GM12801 (cell line): ENCODE data around the gene MMP23B.

ENCODE experiments used
- TF ChIP-seq, protein P1 (sequence below): IDR thresholded peaks from one replicate; pipeline ENCODE4 v1.5.1; 2011; ENCODE audit warnings: control low read depth; ENCODE audit not compliant: insufficient read length; ENCODE audit errors: extremely low read depth

MMP23B gene

DNA sequence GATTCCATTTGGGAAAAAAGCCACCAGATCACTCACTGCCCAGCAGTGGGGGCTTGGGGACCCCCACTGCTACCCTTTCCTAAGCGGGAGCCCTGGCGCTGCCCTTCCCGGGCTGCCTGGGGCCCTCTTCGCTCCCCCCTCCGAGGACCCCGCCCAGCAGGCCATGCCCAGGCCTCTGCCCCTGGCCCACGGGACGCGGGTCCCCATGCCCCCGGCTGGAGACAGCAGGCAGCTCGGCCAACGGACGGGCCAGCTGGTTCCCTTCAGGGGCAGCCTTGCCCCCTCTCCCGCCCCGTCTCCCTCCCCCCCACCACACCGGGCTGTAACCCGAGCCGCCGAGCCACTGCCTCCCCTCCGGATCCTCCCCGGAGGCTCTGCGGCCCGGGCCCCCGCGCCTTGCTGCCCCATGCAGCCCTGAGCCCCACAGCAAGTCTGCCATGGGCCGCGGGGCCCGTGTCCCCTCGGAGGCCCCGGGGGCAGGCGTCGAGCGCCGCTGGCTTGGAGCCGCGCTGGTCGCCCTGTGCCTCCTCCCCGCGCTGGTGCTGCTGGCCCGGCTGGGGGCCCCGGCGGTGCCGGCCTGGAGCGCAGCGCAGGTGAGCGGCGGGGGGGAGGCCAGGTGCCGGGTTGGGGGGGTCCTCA lies at the start of gene MMP23B:
MMP23B (plus strand) TSS at position 392 of the 639 bp plus-strand sequence; CDS start at position 438, 46 bp downstream.
- TF ChIP-seq, protein P1, sequence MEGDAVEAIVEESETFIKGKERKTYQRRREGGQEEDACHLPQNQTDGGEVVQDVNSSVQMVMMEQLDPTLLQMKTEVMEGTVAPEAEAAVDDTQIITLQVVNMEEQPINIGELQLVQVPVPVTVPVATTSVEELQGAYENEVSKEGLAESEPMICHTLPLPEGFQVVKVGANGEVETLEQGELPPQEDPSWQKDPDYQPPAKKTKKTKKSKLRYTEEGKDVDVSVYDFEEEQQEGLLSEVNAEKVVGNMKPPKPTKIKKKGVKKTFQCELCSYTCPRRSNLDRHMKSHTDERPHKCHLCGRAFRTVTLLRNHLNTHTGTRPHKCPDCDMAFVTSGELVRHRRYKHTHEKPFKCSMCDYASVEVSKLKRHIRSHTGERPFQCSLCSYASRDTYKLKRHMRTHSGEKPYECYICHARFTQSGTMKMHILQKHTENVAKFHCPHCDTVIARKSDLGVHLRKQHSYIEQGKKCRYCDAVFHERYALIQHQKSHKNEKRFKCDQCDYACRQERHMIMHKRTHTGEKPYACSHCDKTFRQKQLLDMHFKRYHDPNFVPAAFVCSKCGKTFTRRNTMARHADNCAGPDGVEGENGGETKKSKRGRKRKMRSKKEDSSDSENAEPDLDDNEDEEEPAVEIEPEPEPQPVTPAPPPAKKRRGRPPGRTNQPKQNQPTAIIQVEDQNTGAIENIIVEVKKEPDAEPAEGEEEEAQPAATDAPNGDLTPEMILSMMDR: no peak

DNA sequence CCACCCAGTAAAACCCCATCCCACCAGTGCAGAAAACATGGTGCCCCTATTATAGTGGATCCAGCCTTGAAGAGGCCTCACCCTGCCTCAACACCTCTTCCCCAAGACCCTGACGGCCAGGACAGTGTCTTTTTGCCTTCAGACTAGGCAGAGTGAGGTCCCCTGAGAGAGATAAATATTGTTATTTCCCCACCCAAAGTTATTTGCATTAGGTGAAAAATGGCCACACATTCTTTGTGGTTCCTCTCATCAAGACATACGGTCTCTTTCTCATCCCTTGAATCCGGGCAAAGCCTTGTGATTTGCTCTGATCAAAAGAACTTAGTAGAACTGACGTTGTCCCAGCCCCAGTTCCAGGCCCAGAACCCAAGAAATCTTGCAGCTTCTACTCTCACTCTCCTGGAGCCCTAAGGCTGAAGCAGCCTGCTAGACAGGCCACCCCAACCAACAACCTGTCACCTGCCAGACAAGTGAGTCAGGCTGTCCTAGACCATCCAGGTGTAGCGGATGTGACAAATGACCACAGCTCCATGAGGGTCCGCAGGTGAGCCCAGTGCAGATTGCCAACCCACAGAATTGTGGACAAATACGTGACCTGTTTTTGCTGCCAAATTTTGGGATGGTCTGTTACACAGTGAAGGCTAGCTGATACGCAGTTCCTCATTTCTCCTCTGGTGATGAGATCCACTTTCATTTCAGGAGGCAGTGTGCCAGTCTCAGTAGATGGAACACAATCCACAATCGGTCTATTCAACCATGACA lies 49.2 kb upstream of the MMP23B start:
- TF ChIP-seq, protein P1: no peak

DNA sequence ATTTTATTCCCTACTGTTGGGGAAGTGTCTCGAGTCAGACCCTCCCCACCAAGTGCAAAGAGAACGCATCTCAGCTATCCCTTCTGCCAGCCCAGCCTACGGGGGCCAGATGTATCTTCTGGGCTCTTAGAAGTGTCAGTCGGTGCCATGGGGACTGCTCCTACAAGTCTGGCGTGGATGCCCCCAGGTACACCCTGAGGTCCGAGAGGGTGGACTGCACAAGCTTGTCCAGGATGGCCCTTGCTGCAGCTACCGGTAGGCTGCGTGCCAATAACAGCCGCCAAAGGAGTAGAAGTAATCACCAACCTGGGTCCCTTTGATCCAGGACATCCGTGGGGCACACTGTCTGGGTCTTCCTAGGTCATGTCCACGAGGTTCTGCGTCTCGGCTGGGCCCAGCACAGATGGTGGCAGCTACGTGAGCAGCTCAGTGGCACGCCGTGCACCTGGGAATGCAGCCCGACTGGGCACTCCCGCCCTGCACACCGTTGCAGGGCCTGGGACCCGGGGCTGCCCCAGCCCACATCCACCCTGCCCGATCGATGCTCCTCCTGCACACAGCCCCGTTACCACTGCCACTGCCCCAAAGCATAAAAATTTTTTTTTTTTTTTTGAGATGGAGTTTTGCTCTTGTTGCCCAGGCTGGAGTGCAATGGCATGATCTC lies 48.5 kb upstream of the MMP23B start:
- TF ChIP-seq, protein P1: no peak

DNA sequence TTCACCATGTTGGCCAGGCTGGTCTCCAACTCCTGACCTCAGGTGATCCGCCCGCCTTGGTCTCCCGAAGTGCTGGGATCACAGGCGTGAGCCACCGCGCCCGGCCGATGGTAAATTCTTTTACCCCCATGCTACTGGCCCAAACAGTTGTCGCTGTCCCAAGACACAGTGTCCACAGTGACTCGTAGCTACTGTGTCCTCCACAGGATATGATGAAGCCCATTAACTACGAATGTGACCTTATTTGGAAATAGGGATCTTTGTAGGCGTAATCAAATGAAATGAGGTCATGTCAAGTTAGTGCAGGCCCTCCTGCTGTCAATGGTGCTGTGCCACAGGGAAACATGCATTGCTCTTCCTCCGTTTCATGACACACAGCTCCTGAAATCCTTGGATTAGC lies 40.5 kb upstream of the MMP23B start:
- TF ChIP-seq, protein P1: no peak

DNA sequence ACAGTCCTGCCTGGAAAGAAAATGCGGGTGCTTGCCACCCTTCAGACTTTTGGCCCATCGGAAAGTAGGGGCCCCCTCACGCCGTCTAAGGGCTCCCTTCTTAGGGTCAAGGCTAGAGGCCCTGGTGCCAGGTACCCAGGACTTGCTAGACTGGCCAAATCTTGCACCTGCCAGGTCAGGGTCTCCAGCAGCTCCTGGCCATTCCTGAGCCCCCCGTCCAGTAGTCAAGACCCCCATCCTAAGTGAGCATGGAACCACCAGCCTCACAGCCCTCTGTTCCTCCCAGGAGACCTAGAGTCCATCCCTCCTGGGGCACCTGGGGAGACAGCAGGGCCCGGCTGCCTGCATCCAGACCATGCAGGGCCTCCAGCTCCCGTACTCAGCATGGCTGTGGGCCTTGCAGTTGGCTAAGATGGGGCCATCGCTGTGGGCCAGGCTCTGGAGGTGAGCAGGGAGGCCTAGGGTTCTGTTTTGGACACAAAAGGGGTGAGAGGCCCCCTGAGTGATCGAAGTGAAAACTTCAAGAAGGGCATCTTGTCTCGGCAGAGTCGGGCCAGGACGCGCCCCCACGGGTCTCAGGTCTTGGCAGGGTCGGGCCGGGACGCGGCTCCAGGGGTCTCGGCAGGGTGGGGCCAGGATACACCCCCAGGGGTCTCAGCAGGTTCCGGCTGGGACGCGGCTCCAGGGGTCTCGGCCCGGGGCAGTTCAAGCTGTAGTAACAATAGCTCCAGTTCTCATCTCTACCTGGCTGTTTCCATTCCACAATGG lies 38.0 kb upstream of the MMP23B start:
- TF ChIP-seq, protein P1: no peak

DNA sequence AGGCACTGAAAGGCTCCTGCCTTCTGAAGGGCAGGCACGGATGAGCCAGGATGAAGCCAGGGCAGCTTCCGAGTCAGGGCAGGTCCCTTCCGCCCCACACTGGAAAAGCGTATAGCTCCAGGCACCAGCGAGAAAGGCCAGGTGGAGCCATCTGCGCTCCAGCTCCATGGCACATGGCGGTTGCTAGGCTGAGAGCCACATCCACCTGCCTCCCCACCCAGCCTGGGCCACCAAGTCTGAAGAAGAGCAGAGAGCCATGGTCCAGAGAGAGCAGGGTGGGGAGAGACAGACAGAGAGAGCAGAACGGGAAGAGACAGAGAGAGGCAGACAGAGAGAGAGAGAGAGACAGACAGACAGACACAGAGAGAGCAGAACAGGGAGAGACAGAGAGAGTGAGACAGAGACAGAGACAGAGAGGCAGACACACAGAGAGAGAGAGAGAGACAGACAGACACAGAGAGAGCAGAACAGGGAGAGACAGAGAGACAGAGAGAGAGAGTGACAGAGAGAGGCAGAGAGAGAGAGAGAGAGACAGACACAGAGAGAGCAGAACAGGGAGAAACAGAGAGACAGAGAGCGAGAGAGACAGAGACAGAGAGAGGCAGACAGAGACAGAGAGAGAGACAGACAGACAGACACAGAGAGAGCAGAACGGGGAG lies 37.2 kb upstream of the MMP23B start:
- TF ChIP-seq, protein P1: no peak
